Stimulated activated CD8-positive, alpha-beta memory T cell treated with anti-CD3 and anti-CD28 coated beads, Interleukin-7, amount 100 ng/mL, for 4 hours (primary cell): ENCODE results near the gene CLTB.

Source experiments
- DNase-seq, 2 donors: peaks; one replicate each; pipeline ENCODE4 v3.0.0-alpha.2; 2020; ENCODE audit warnings: low read depth in 2 of 2

Gene CLTB

GRCh38 chr5:176353533-176353932 lies 62.8 kb downstream of the CLTB start:
- no peak for DNase-seq

GRCh38 chr5:176352116-176352878 lies 64.0 kb downstream of the CLTB start:
- DNase-seq: no peak

- DNase-seq: no peak
These were observed 65.9 kb downstream of the CLTB start for GRCh38 chr5:176350416-176350815.

- DNase-seq: no peak
These were observed 73.4 kb downstream of the CLTB start for GRCh38 chr5:176342766-176343458.
